Endothelial cell of umbilical vein (primary cell): ENCODE measurements around the gene KLF5. TPM values are rescaled to one million over a fixed set of nuclear protein-coding genes. Genes with fewer than 3 reads are reported as not detected.

Source experiments
- BruUV-seq: library from RNA; stranded (reverse); fragments of 400-500 nt; replicated peaks from 2 replicates; lab custom pipeline; 2021; lab: Mats Ljungman, UMichigan
- CTCF ChIA-PET: fragments of 300-600, 350-600 bp; sonication (Branson Sonifier 250); formaldehyde crosslinking; loops from one replicate; lab custom pipeline; 2021; ENCODE audit warnings: antibody characterized with exemption, inconsistent platforms; lab: Charles Lee
- POLR2A ChIA-PET: fragments of 300-600, 350-600 bp; sonication (Branson Sonifier 250); formaldehyde crosslinking; loops from one replicate; lab custom pipeline; 2021; ENCODE audit warnings: antibody characterized with exemption, inconsistent platforms; lab: Charles Lee
- DNase-seq: peaks from one replicate; pipeline ENCODE4 v3.0.0-alpha.2; 2011; ENCODE audit warnings: low read depth, low spot score
- FAIRE-seq: peaks from 2 replicates; lab custom pipeline; 2011; peaks lifted over from hg19 to GRCh38; lab: Jason Lieb, UNC
- H2AFZ ChIP-seq: 2 replicates; pipeline ENCODE4 v1.6.0; 2012; ENCODE audit warnings: low read depth, low read length, control low read depth, inconsistent platforms
- H3K27ac ChIP-seq: 2 replicates; pipeline ENCODE4 v1.5.1; 2011; ENCODE audit warnings: low read depth, mild to moderate bottlenecking, control low read depth, low read length, moderate library complexity; ENCODE audit not compliant: insufficient read depth
- H3K27me3 ChIP-seq, 2 experiments: 2 replicates each; pipeline versions ENCODE4 v1.6.0 to v1.6.1; 2011; ENCODE audit warnings: low read length in 2 of 2, mixed read lengths in 1 of 2; ENCODE audit not compliant: control insufficient read depth in 2 of 2, insufficient read depth in 2 of 2
- H3K36me3 ChIP-seq, 2 experiments: 2 replicates in 1 of 2; 3 replicates in 1 of 2; pipeline ENCODE4 v1.5.1; 2011; ENCODE audit warnings: low read length in 2 of 2, mild to moderate bottlenecking in 1 of 2, moderate library complexity in 1 of 2; ENCODE audit not compliant: control insufficient read depth in 2 of 2, insufficient read depth in 2 of 2; ENCODE audit errors: extremely low read depth in 1 of 2
- H3K4me1 ChIP-seq: 3 replicates; pipeline ENCODE4 v1.5.1; 2011; ENCODE audit warnings: mild to moderate bottlenecking, low read length; ENCODE audit not compliant: control insufficient read depth, insufficient read depth; ENCODE audit errors: extremely low read depth
- H3K4me2 ChIP-seq: 2 replicates; pipeline ENCODE4 v1.6.1; 2011; ENCODE audit warnings: low read length, control low read depth, mixed read lengths; ENCODE audit not compliant: insufficient read depth
- H3K4me3 ChIP-seq, 3 experiments: fragments of 200-600 bp in 1 of 3; sonication (generic), shearing (Covaris generic) in 1 of 3; replicated peaks in 1 of 3; 2 replicates each; pipeline ENCODE4 v1.5.1; 2011 to 2016; ENCODE audit warnings: control low read depth in 3 of 3, low read length in 3 of 3, mild to moderate bottlenecking in 2 of 3, inconsistent platforms in 1 of 3, low read depth in 1 of 3, moderate library complexity in 1 of 3; ENCODE audit not compliant: insufficient read depth in 1 of 3
- H3K79me2 ChIP-seq: 2 replicates; pipeline ENCODE4 v1.6.0; 2012; ENCODE audit warnings: low read length, inconsistent platforms; ENCODE audit not compliant: control insufficient read depth, insufficient read depth
- H3K9ac ChIP-seq: replicated peaks from 2 replicates; pipeline ENCODE3; 2011; ENCODE audit warnings: low read length, control low read depth; ENCODE audit not compliant: insufficient read depth; ENCODE audit errors: extremely low read depth
- H3K9me1 ChIP-seq: replicated peaks from 3 replicates; pipeline ENCODE4 v1.6.0; 2011; ENCODE audit warnings: mild to moderate bottlenecking, low read length; ENCODE audit not compliant: control insufficient read depth, insufficient read depth; ENCODE audit errors: extremely low read depth
- H3K9me3 ChIP-seq: replicated peaks from 2 replicates; pipeline ENCODE4 v1.5.1; 2012; ENCODE audit warnings: low read length, inconsistent platforms; ENCODE audit not compliant: control insufficient read depth, insufficient read depth
- H4K20me1 ChIP-seq: replicated peaks from 2 replicates; pipeline ENCODE3; 2011; ENCODE audit warnings: mild to moderate bottlenecking, low read length; ENCODE audit not compliant: control insufficient read depth, insufficient read depth; ENCODE audit errors: extremely low read depth
- CTCF ChIP-seq, 2 donors: IDR thresholded peaks; 1 replicate in 1 of 2; 2 replicates in 1 of 2; pipeline ENCODE4 v1.5.1; 2011; ENCODE audit warnings: low read length in 2 of 2, mild to moderate bottlenecking in 2 of 2, moderate library complexity in 2 of 2, control low read depth in 1 of 2, inconsistent platforms in 1 of 2, low read depth in 1 of 2; ENCODE audit not compliant: insufficient read depth in 1 of 2; ENCODE audit errors: extremely low read depth in 1 of 2
- EZH2 ChIP-seq: IDR thresholded peaks from 2 replicates; pipeline ENCODE4 v1.6.1; 2012; ENCODE audit warnings: borderline replicate concordance, low read depth, mild to moderate bottlenecking, moderate library complexity, low read length, inconsistent platforms; ENCODE audit not compliant: severe bottlenecking
- FOS ChIP-seq: IDR thresholded peaks from 2 replicates; pipeline ENCODE4 v1.6.1; 2011; ENCODE audit warnings: mild to moderate bottlenecking, low read length, moderate library complexity, borderline replicate concordance; ENCODE audit not compliant: insufficient read depth
- GATA2 ChIP-seq: IDR thresholded peaks from 2 replicates; pipeline ENCODE4 v1.7.0; 2011; ENCODE audit warnings: low read depth, mild to moderate bottlenecking, moderate library complexity, mixed read lengths, low read length; ENCODE audit not compliant: insufficient read length, insufficient read depth
- JUN ChIP-seq: IDR thresholded peaks from 2 replicates; pipeline ENCODE4 v1.6.1; 2011; ENCODE audit warnings: borderline replicate concordance, low read depth; ENCODE audit not compliant: insufficient read length, insufficient read depth
- MAX ChIP-seq: IDR thresholded peaks from 2 replicates; pipeline ENCODE4 v1.6.1; 2011; ENCODE audit not compliant: insufficient read depth, insufficient read length
- MYC ChIP-seq: IDR thresholded peaks from one replicate; pipeline ENCODE4 v1.6.1; 2011; ENCODE audit warnings: mild to moderate bottlenecking, low read depth, low read length
- POLR2A ChIP-seq: IDR thresholded peaks from 2 replicates; pipeline ENCODE4 v1.6.1; 2012; ENCODE audit warnings: low read depth, mild to moderate bottlenecking, control low read depth, low read length
- POLR2AphosphoS5 ChIP-seq: IDR thresholded peaks from 2 replicates; pipeline ENCODE4 v1.6.1; 2012; ENCODE audit warnings: low read depth, mild to moderate bottlenecking, control low read depth, low read length, moderate library complexity; ENCODE audit not compliant: insufficient read depth
- dilution Hi-C: fragments of 300-500 bp; cut with MboI; formaldehyde crosslinking; loops from one replicate; pipeline ENCODE4 v1.15.0; 2019; ENCODE audit warnings: low sequenced_read_pairs; ENCODE audit not compliant: extremely low pct_ligation_motif_present
- intact Hi-C: fragments of 100-400 bp; cut with micrococcal nuclease; formaldehyde crosslinking; loops from one replicate; pipeline ENCODE4 v1.10.0; 2022
- polyA plus RNA-seq, 4 experiments: library from polyadenylated mRNA; depleted of rRNA in 3 of 4; stranded (reverse) in 3 of 4; unstranded in 1 of 4; fragments of >200 nt; gene quantifications; 2 replicates each; pipeline versions ENCODE4 v1.2.1 to v1.2.3, GENCODE V29; 2011 to 2012; ENCODE audit warnings: missing spikeins in 1 of 4
- total RNA-seq: library from RNA; stranded (reverse); gene quantifications from 2 replicates; pipeline ENCODE4 v1.2.3, GENCODE V29; 2021

The KLF5 gene
- total and polyA plus RNA-seq, 2 donors (not counting 3 experiments of a cell fraction or from before 2014, with no cell fraction given) = 1.7 to 4.0 TPM

GRCh38 chr13:73101351-73102007 is 42.7 kb downstream of the KLF5 start:
- Histone ChIP-seq H3K4me3 (no peak overlapping the region), H3K79me2 (no peaks in the 10 kb centered on the region), H3K27me3 (no peaks in the 10 kb centered on the region), H3K36me3 (no peaks in the 10 kb centered on the region), H3K9me1 (no peaks in the 10 kb centered on the region), H2AFZ (no peak overlapping the region), H3K4me2 (no peak overlapping the region), H3K27ac (no peak overlapping the region), H4K20me1 (no peaks in the 10 kb centered on the region), H3K9me3 (no peaks in the 10 kb centered on the region), H3K9ac (no peak overlapping the region), H3K4me1 (no peaks in the 10 kb centered on the region)
- FAIRE-seq = no peak
- CTCF ChIA-PET = no interaction called here
- no peak for DNase-seq
- dilution Hi-C loops = no loop called here
- TF ChIP-seq POLR2A = no peak
- TF ChIP-seq JUN = no peak
- no peak for TF ChIP-seq CTCF (IDR thresholded peaks at IDR 0.05; ENCODE audit: extremely low read depth in 1 of 2, insufficient read depth in 1 of 2, low read depth in 1 of 2, low read length in 2 of 2)
- TF ChIP-seq GATA2 = no peak
- TF ChIP-seq MYC = no peak
- no peak for TF ChIP-seq EZH2
- TF ChIP-seq POLR2AphosphoS5 = no peak
- no peak for TF ChIP-seq MAX
- TF ChIP-seq FOS = no peak
- intact Hi-C loops = no loop called here
- POLR2A ChIA-PET = no interaction called here
- BruUV-seq = no TSS peak
